HepG2 (cell line): Measurements from ENCODE around the gene TRABD. TPM values are rescaled to one million over a fixed set of nuclear protein-coding genes. Genes with fewer than 3 reads are reported as not detected.

Experiments
- ATAC-seq: fragments of 200-7000 bp; cut with Tn5 transposase; 3 replicates; pipeline ENCODE4 v1.9.1; 2020; ENCODE audit warnings: mild to moderate bottlenecking, moderate library complexity
- BruUV-seq: library from RNA; stranded (reverse); fragments of 400-500 nt; replicated peaks from 2 replicates; lab custom pipeline; 2021; lab: Mats Ljungman, UMichigan
- CTCF ChIA-PET: fragments of 300-600 bp; formaldehyde crosslinking; extraction: SDS; loops from one replicate; lab custom pipeline; 2021; ENCODE audit warnings: low total read pairs, inconsistent platforms, low intra/inter-chr PET ratio; lab: Yijun Ruan, JAX
- POLR2A ChIA-PET: fragments of 350-600 bp; sonication (Branson Sonifier 250); formaldehyde crosslinking; loops from one replicate; lab custom pipeline; 2020; ENCODE audit warnings: antibody characterized with exemption, inconsistent platforms; lab: Yijun Ruan, JAX
- DNase-seq: peaks from one replicate; pipeline ENCODE4 v3.0.0-alpha.2; 2015; ENCODE audit warnings: low spot score
- FAIRE-seq: peaks from 3 replicates; lab custom pipeline; 2011; peaks lifted over from hg19 to GRCh38; lab: Jason Lieb, UNC
- H2AFZ ChIP-seq: one replicate; pipeline ENCODE4 v1.6.1; 2011; ENCODE audit warnings: low read length, inconsistent platforms
- H3K27ac ChIP-seq: fragments of 300-600 bp; 3 replicates; pipeline ENCODE4 v1.8.0; 2011; ENCODE audit warnings: mixed run types, mild to moderate bottlenecking, mixed read lengths, low read length, inconsistent platforms; ENCODE audit not compliant: insufficient read depth; ENCODE audit errors: extremely low read length
- H3K27me3 ChIP-seq, 2 experiments: fragments of 200-600 bp in 1 of 2; 2 replicates in 1 of 2; 3 replicates in 1 of 2; pipeline versions ENCODE4 v1.6.0 to v1.8.0; 2011; ENCODE audit warnings: low read length in 2 of 2, mild to moderate bottlenecking in 2 of 2, moderate library complexity in 2 of 2, inconsistent platforms in 1 of 2; ENCODE audit not compliant: insufficient read depth in 2 of 2, control insufficient read depth in 1 of 2
- H3K36me3 ChIP-seq, 2 experiments: fragments of 200-600 bp in 1 of 2; replicated peaks in 1 of 2; 2 replicates in 1 of 2; 3 replicates in 1 of 2; pipeline versions ENCODE4 v1.5.1 to v1.8.0; 2011; ENCODE audit warnings: low read length in 2 of 2, inconsistent platforms in 1 of 2; ENCODE audit not compliant: insufficient read depth in 2 of 2, control insufficient read depth in 1 of 2
- H3K4me1 ChIP-seq: 2 replicates; pipeline ENCODE4 v1.5.1; 2012; ENCODE audit warnings: low read length, inconsistent platforms; ENCODE audit not compliant: insufficient read depth
- H3K4me2 ChIP-seq: 2 replicates; pipeline ENCODE4 v1.6.0; 2011; ENCODE audit warnings: low read depth, low read length, inconsistent platforms
- H3K4me3 ChIP-seq, 3 experiments: fragments of 200-600 bp in 1 of 3; sonication (generic), shearing (Covaris generic) in 1 of 3; replicated peaks in 1 of 3; 2 replicates each; pipeline ENCODE4 v1.5.1; 2011 to 2016; ENCODE audit warnings: low read length in 3 of 3, inconsistent platforms in 2 of 3, low read depth in 2 of 3, mild to moderate bottlenecking in 2 of 3, control low read depth in 1 of 3, mixed read lengths in 1 of 3; ENCODE audit not compliant: insufficient read depth in 1 of 3
- H3K79me2 ChIP-seq: one replicate; pipeline ENCODE4 v1.6.1; 2011; ENCODE audit warnings: low read length, inconsistent platforms; ENCODE audit not compliant: insufficient read depth
- H3K9ac ChIP-seq: 2 replicates; pipeline ENCODE4 v1.6.0; 2011; ENCODE audit warnings: mild to moderate bottlenecking, low read depth, low read length, inconsistent platforms; ENCODE audit not compliant: insufficient read depth
- H3K9me3 ChIP-seq: 2 replicates; pipeline ENCODE4 v1.5.1; 2012; ENCODE audit warnings: mild to moderate bottlenecking, low read length
- H4K20me1 ChIP-seq: 2 replicates; pipeline ENCODE4 v1.6.0; 2011; ENCODE audit warnings: inconsistent platforms, mild to moderate bottlenecking, low read length, moderate library complexity; ENCODE audit not compliant: insufficient read depth
- CREB1 ChIP-seq, 2 experiments: fragments of 450-650 bp in 1 of 2; IDR thresholded peaks; 2 replicates each; pipeline ENCODE4 v1.6.1; 2016 to 2017; ENCODE audit warnings: control low read depth in 1 of 2, mild to moderate bottlenecking in 1 of 2, missing compliant biosample characterization in 1 of 2, missing genetic modification characterization in 1 of 2
- IRF1 ChIP-seq: sonication (generic); formaldehyde crosslinking; IDR thresholded peaks from 2 replicates; pipeline ENCODE4 v1.4.0; 2020; ENCODE audit warnings: low read depth, mild to moderate bottlenecking, missing genetic modification reagents
- KAT8 ChIP-seq: IDR thresholded peaks from 2 replicates; pipeline ENCODE4 v1.6.1; 2016; ENCODE audit warnings: missing genetic modification reagents, missing compliant biosample characterization
- MTA3 ChIP-seq: sonication (generic); formaldehyde crosslinking; IDR thresholded peaks from 2 replicates; pipeline ENCODE4 v1.4.0; 2020; ENCODE audit warnings: missing genetic modification reagents
- RARA ChIP-seq: IDR thresholded peaks from 2 replicates; pipeline ENCODE4 v1.6.1; 2016; ENCODE audit warnings: missing genetic modification reagents, missing compliant biosample characterization
- RNF2 ChIP-seq: fragments of 450-650 bp; conservative IDR thresholded peaks from 2 replicates; pipeline ENCODE4 v1.6.1; 2016; ENCODE audit warnings: low read depth
- SMARCE1 ChIP-seq: fragments of 450-650 bp; IDR thresholded peaks from 2 replicates; pipeline ENCODE4 v1.6.1; 2017; ENCODE audit warnings: borderline replicate concordance
- ZBTB42 ChIP-seq: sonication (generic); formaldehyde crosslinking; IDR thresholded peaks from 2 replicates; pipeline ENCODE4 v1.5.0; 2020; ENCODE audit warnings: mild to moderate bottlenecking, missing genetic modification reagents
- ZFP91 ChIP-seq: sonication (generic); formaldehyde crosslinking; IDR thresholded peaks from 2 replicates; pipeline ENCODE4 v1.9.0; 2022; ENCODE audit warnings: missing genetic modification reagents, mild to moderate bottlenecking, borderline replicate concordance
- ZNF230 ChIP-seq: sonication (generic); formaldehyde crosslinking; IDR thresholded peaks from 2 replicates; pipeline ENCODE4 v1.4.0; 2020; ENCODE audit warnings: mild to moderate bottlenecking, missing genetic modification reagents
- ZNF773 ChIP-seq: sonication (generic); formaldehyde crosslinking; IDR thresholded peaks from 2 replicates; pipeline ENCODE4 v1.4.0; 2020; ENCODE audit warnings: missing genetic modification reagents, borderline replicate concordance
- WGBS: methylation state at CpG from one replicate; pipeline ENCODE4 v1.1.6; 2017; ENCODE audit warnings: low lambda C conversion rate; 5-methylcytosine and 5-hydroxymethylcytosine counted together
- in situ Hi-C: cut with HindIII; loops from 2 replicates; pipeline ENCODE4 v1.10.0; 2017; ENCODE audit warnings: low pct_unique_long_range_greater_than_20kb; ENCODE audit not compliant: extremely low pct_ligation_motif_present
- intact Hi-C: fragments of 100-400 bp; cut with micrococcal nuclease; formaldehyde crosslinking; loops from one replicate; pipeline ENCODE4 v1.10.0; 2022; ENCODE audit not compliant: unreplicated experiment
- polyA plus RNA-seq, 8 experiments: library from polyadenylated mRNA; depleted of rRNA in 3 of 8; stranded (reverse) in 7 of 8; unstranded in 1 of 8; fragments of >200 nt; fragmentation: Illumina TruSeq in 4 of 8; extraction: Trizol in 4 of 8; gene quantifications; 2 replicates each; pipeline versions ENCODE4 v1.2.1 to v1.2.3, GENCODE V29; 2011 to 2016; ENCODE audit warnings: low read depth in 4 of 8, missing spikeins in 1 of 8, mixed read lengths in 1 of 8; ENCODE audit not compliant: insufficient read depth in 1 of 8
- total RNA-seq, 5 experiments: library from RNA; depleted of rRNA; stranded (reverse); fragments of >200 nt; fragmentation: Illumina TruSeq; extraction: Trizol; gene quantifications; 2 replicates each; pipeline ENCODE4 v1.2.3, GENCODE V29; 2016; ENCODE audit warnings: low read depth in 1 of 5
- TF ChIP-seq, protein P1 (sequence below): sonication (generic); formaldehyde crosslinking; IDR thresholded peaks from 2 replicates; pipeline ENCODE4 v1.8.1; 2023; ENCODE audit warnings: mild to moderate bottlenecking, missing genetic modification reagents

The TRABD gene
- total and polyA plus RNA-seq, 2 of the 13 experiments (the other 11 are each of a cell fraction or from before 2014, with no cell fraction given), result 21.5 to 28.9 TPM

- Histone ChIP-seq H2AFZ (no peak overlapping the region), H3K4me1 (0 out of 2 replicates have a peak, but pooled peaks cover 5% of the 10 kb centered on the region), H3K79me2 (peaks cover 25% of the 10 kb centered on the region), H3K27me3 (no peaks in the 10 kb centered on the region), H3K27ac (no peak overlapping the region), H3K4me2 (no peak overlapping the region), H3K4me3 (no peak overlapping the region), H3K36me3 (peaks cover 12 to 56% of the 10 kb centered on the region in 2 experiments; a peak in 4 of 5 replicates), H3K9ac (no peak overlapping the region), H4K20me1 (peaks cover 5% of the 10 kb centered on the region), H3K9me3 (no peaks in the 10 kb centered on the region)
- in situ Hi-C loops (no loop called here), intact Hi-C loops (no loop called here)
- CTCF ChIA-PET, result interaction anchor here (1.7 to 2.5 kb wide), 2 partner anchors 42 to 63 kb away, joined by 3 to 39 read pairs; no protein-coding TSS in a partner anchor
- TF ChIP-seq, protein P1, sequence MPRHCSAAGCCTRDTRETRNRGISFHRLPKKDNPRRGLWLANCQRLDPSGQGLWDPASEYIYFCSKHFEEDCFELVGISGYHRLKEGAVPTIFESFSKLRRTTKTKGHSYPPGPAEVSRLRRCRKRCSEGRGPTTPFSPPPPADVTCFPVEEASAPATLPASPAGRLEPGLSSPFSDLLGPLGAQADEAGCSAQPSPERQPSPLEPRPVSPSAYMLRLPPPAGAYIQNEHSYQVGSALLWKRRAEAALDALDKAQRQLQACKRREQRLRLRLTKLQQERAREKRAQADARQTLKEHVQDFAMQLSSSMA (CRISPR knock-in tag), result no peak
- TF ChIP-seq MTA3 (CRISPR knock-in tag) (no peak), SMARCE1 (no peak), RARA (CRISPR knock-in tag) (no peak), ZNF230 (CRISPR knock-in tag) (no peak), CREB1 (IDR thresholded peaks at IDR 0.05) (no peak), CREB1 (CRISPR knock-in tag; IDR thresholded peaks at IDR 0.05) (no peak), IRF1 (CRISPR knock-in tag) (no peak), ZBTB42 (CRISPR knock-in tag) (no peak), ZNF773 (no peak), KAT8 (no peak), RNF2 (no peak), ZFP91 (CRISPR knock-in tag) (no peak)
- FAIRE-seq, result no peak
- POLR2A ChIA-PET, result no interaction called here
- WGBS, result 94% methylated on average over 14 of the region's 14 CpGs
- no TSS peak for BruUV-seq
- no peak for DNase-seq
- no peak for ATAC-seq
Measured at GRCh38 chr22:50211147-50211546, 25.4 kb downstream of the TRABD start.
